Trophoblast cell (in vitro differentiated cells and primary cell): ENCODE measurements around the gene SCRT2.

ENCODE experiments used
- DNase-seq, 2 donors: peaks; one replicate each; pipeline ENCODE4 v3.0.0-alpha.2; 2016
- H2AFZ ChIP-seq: 2 replicates; pipeline ENCODE4 v1.6.1; 2013; ENCODE audit warnings: low read length, moderate library complexity, mild to moderate bottlenecking; ENCODE audit not compliant: insufficient read depth, poor library complexity
- H2AK5ac ChIP-seq: 2 replicates; pipeline ENCODE4 v1.6.1; 2013; ENCODE audit warnings: mild to moderate bottlenecking, low read length
- H2BK120ac ChIP-seq: 2 replicates; pipeline ENCODE4 v1.6.1; 2013; ENCODE audit warnings: low read length, mild to moderate bottlenecking, moderate library complexity; ENCODE audit not compliant: insufficient read depth, poor library complexity
- H2BK12ac ChIP-seq: 2 replicates; pipeline ENCODE4 v1.6.1; 2013; ENCODE audit warnings: mild to moderate bottlenecking, low read length, moderate library complexity
- H2BK5ac ChIP-seq: 2 replicates; pipeline ENCODE4 v1.6.1; 2013; ENCODE audit warnings: low read length, low read depth, moderate library complexity, mild to moderate bottlenecking; ENCODE audit not compliant: poor library complexity
- H3K14ac ChIP-seq: 2 replicates; pipeline ENCODE4 v1.6.1; 2013; ENCODE audit warnings: mild to moderate bottlenecking, low read length
- H3K18ac ChIP-seq: 2 replicates; pipeline ENCODE4 v1.6.1; 2013; ENCODE audit warnings: mild to moderate bottlenecking, low read length
- H3K23ac ChIP-seq: 2 replicates; pipeline ENCODE4 v1.6.1; 2013; ENCODE audit warnings: low read length
- H3K27ac ChIP-seq: 2 replicates; pipeline ENCODE4 v1.5.1; 2013; ENCODE audit warnings: low read depth, mild to moderate bottlenecking, inconsistent platforms, low read length, moderate library complexity
- H3K27me3 ChIP-seq: 2 replicates; pipeline ENCODE4 v1.6.1; 2013; ENCODE audit warnings: inconsistent platforms, mild to moderate bottlenecking, low read length, moderate library complexity; ENCODE audit not compliant: insufficient read depth
- H3K36me3 ChIP-seq, 2 experiments: 1 replicate in 1 of 2; 2 replicates in 1 of 2; pipeline ENCODE4 v1.6.1; 2013; ENCODE audit warnings: low read length in 2 of 2, mild to moderate bottlenecking in 2 of 2, moderate library complexity in 1 of 2; ENCODE audit not compliant: insufficient read depth in 2 of 2, control insufficient read depth in 1 of 2
- H3K4ac ChIP-seq: 2 replicates; pipeline ENCODE4 v1.6.1; 2013; ENCODE audit warnings: low read depth, mild to moderate bottlenecking, low read length, moderate library complexity
- H3K4me1 ChIP-seq, 2 experiments: 1 replicate in 1 of 2; 2 replicates in 1 of 2; pipeline ENCODE4 v1.6.1; 2013; ENCODE audit warnings: low read length in 2 of 2, mild to moderate bottlenecking in 2 of 2, moderate library complexity in 1 of 2; ENCODE audit not compliant: insufficient read depth in 2 of 2, control insufficient read depth in 1 of 2
- H3K4me2 ChIP-seq: 2 replicates; pipeline ENCODE4 v1.6.1; 2013; ENCODE audit warnings: inconsistent platforms, mild to moderate bottlenecking, low read length, moderate library complexity
- H3K4me3 ChIP-seq: 2 replicates; pipeline ENCODE4 v1.5.1; 2013; ENCODE audit warnings: mild to moderate bottlenecking, low read depth, low read length, inconsistent platforms
- H3K79me1 ChIP-seq: one replicate; pipeline ENCODE4 v1.6.1; 2013; ENCODE audit warnings: low read length
- H3K79me2 ChIP-seq: 2 replicates; pipeline ENCODE4 v1.6.1; 2013; ENCODE audit warnings: low read length, mild to moderate bottlenecking; ENCODE audit not compliant: control insufficient read depth, insufficient read depth, poor library complexity
- H3K9ac ChIP-seq: 2 replicates; pipeline ENCODE4 v1.6.1; 2013; ENCODE audit warnings: mild to moderate bottlenecking, low read length
- H3K9me3 ChIP-seq: 2 replicates; pipeline ENCODE4 v1.6.1; 2013; ENCODE audit warnings: low read depth, mild to moderate bottlenecking, control low read depth, inconsistent platforms, low read length; ENCODE audit not compliant: insufficient read depth
- H4K12ac ChIP-seq: 2 replicates; pipeline ENCODE4 v1.6.1; 2013; ENCODE audit warnings: low read depth, mild to moderate bottlenecking, low read length, moderate library complexity
- H4K8ac ChIP-seq: 2 replicates; pipeline ENCODE4 v1.6.1; 2013; ENCODE audit warnings: low read depth, mild to moderate bottlenecking, low read length, moderate library complexity
- H4K91ac ChIP-seq: one replicate; pipeline ENCODE4 v1.6.1; 2013; ENCODE audit warnings: low read depth, mild to moderate bottlenecking, low read length, moderate library complexity
- WGBS: extraction: QIAGEN DNeasy Blood & Tissue Kit; methylation state at CpG from one replicate; pipeline ENCODE4 v1.1.7; 2013; ENCODE audit warnings: missing lambda C conversion rate; ENCODE audit not compliant: insufficient read length, insufficient coverage; ENCODE audit errors: extremely low coverage; 5-methylcytosine and 5-hydroxymethylcytosine counted together

SCRT2 gene

DNA sequence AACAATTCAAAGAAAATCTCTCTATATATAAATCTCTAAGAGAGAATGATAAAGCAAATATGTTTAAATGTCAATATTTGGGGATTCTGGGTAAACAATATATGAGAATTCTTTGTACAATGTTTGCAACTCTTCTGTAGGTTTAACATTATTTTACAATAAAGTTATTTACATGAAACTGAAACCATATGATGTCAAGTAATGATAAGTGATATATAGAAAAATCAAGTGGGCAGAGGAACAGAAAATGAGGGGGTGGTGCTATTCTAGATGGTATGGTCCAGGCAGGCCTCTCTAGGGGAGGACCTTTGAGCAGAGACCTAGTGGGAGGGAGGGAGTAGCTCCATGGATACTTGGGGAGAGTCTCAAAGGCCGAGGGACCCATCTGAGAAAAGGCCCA, 16.4 kb upstream of the SCRT2 start:
- Histone ChIP-seq H3K4me1 (no peaks in the 10 kb centered on the region), H3K79me2 (no peaks in the 10 kb centered on the region), H3K36me3 (no peaks in the 10 kb centered on the region), H3K27ac (no peak overlapping the region), H3K9me3 (no peaks in the 10 kb centered on the region), H4K8ac (no peak overlapping the region), H2BK12ac (no peak overlapping the region), H3K27me3 (no peaks in the 10 kb centered on the region), H2AFZ (no peak overlapping the region), H3K79me1 (no peaks in the 10 kb centered on the region), H2BK120ac (no peak overlapping the region), H3K4me3 (no peak overlapping the region), H3K14ac (no peak overlapping the region), H4K12ac (no peak overlapping the region), H3K23ac (no peak overlapping the region), H3K18ac (no peak overlapping the region), H2AK5ac (no peak overlapping the region), H2BK5ac (no peak overlapping the region), H3K4me2 (no peak overlapping the region), H3K9ac (no peak overlapping the region), H4K91ac (no peak overlapping the region), H3K4ac (no peak overlapping the region)
- DNase-seq = no peak
- WGBS = no CpG with 5 or more reads among the region's 1 CpG

DNA sequence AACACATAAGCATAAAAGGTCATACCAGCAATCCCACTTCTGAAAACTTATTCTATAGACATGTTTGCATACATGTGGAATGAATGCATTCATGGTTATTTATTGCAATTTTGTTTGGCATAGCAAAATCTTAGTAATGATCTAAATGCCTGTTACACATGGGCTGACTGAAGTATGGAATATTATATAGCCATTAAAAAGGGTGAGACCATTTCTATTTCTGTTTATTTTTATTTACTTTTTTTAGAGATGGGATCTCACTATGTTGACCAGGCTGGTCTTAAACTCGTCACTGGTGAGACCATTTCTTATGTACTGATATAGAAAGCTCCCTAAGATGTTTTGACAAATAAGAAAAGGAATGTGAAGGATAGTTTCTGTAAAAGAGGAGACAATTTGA, 14.3 kb upstream of the SCRT2 start:
- no CpG with 5 or more reads among the region's 1 CpG for WGBS
- Histone ChIP-seq H3K27ac (no peak overlapping the region), H3K79me2 (no peaks in the 10 kb centered on the region), H3K4me1 (no peaks in the 10 kb centered on the region), H4K12ac (no peak overlapping the region), H2BK12ac (no peak overlapping the region), H2BK5ac (no peak overlapping the region), H4K91ac (no peak overlapping the region), H3K4me2 (no peak overlapping the region), H3K4me3 (no peak overlapping the region), H3K36me3 (no peaks in the 10 kb centered on the region), H3K27me3 (no peaks in the 10 kb centered on the region), H3K79me1 (no peaks in the 10 kb centered on the region), H3K4ac (no peak overlapping the region), H2BK120ac (no peak overlapping the region), H3K23ac (no peak overlapping the region), H3K9ac (no peak overlapping the region), H2AK5ac (no peak overlapping the region), H3K14ac (no peak overlapping the region), H2AFZ (no peak overlapping the region), H3K9me3 (no peaks in the 10 kb centered on the region), H4K8ac (no peak overlapping the region), H3K18ac (no peak overlapping the region)
- DNase-seq = no peak

DNA sequence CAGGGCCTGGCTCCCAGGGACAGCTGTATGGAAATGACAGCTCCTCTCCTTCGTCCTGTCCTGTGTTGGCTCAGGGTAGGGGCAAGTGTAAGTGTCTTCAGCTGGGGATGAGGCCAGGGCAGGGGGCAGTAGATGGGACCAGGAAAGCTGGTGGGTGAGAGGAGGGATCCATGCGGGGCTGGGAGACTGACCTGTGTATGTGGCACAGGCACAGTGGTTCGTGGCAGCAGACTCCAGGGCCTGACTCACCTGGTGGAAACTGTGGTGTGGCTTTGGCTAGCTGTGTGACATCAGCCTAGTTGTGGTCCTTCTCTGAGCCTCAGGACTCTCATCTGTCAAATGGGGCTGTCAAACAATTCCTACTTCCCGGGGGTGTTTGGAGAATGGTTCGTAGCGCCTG, 13.7 kb upstream of the SCRT2 start:
- no peak overlapping the region for H3K18ac ChIP-seq
- no peak overlapping the region for H3K4me3 ChIP-seq
- no peak overlapping the region for H2BK12ac ChIP-seq
- DNase-seq = no peak
- H3K4me1 ChIP-seq = no peaks in the 10 kb centered on the region
- no peaks in the 10 kb centered on the region for H3K9me3 ChIP-seq
- H3K4me2 ChIP-seq = no peak overlapping the region
- no peak overlapping the region for H3K14ac ChIP-seq
- H3K4ac ChIP-seq = no peak overlapping the region
- H3K79me1 ChIP-seq = no peaks in the 10 kb centered on the region
- H2AFZ ChIP-seq = no peak overlapping the region
- H3K23ac ChIP-seq = no peak overlapping the region
- no peak overlapping the region for H2BK120ac ChIP-seq
- H4K8ac ChIP-seq = no peak overlapping the region
- no peak overlapping the region for H4K12ac ChIP-seq
- H3K9ac ChIP-seq = no peak overlapping the region
- H3K79me2 ChIP-seq = no peaks in the 10 kb centered on the region
- H2AK5ac ChIP-seq = no peak overlapping the region
- H3K36me3 ChIP-seq = no peaks in the 10 kb centered on the region
- WGBS = no CpG with 5 or more reads among the region's 6 CpGs
- no peak overlapping the region for H2BK5ac ChIP-seq
- H3K27ac ChIP-seq = no peak overlapping the region
- no peak overlapping the region for H4K91ac ChIP-seq
- no peaks in the 10 kb centered on the region for H3K27me3 ChIP-seq

DNA sequence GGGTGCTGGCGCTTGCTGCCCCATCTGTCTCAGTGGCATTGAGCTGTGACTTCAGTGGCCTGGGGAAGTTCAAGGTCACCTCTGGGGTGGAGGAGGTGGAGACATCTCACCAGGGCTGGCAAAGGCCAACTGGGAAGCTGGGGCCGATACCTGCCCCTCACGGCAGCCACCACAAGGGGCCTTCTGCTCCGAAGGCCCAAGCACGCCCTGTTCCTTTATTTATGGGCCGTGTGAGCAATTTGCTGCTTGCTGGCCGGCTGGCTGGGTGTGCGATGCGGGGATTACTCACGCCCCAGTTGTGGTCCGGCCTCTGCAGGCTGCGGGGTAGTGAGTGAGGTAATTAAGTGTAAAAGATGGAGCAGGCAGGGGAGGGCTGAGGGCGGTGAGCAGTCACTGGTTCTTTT, 13.2 kb upstream of the SCRT2 start:
- Histone ChIP-seq H3K4ac (no peak overlapping the region), H3K36me3 (no peaks in the 10 kb centered on the region), H4K91ac (no peak overlapping the region), H4K8ac (no peak overlapping the region), H3K79me2 (no peaks in the 10 kb centered on the region), H3K4me2 (no peak overlapping the region), H3K18ac (no peak overlapping the region), H2BK120ac (no peak overlapping the region), H3K79me1 (no peaks in the 10 kb centered on the region), H3K23ac (no peak overlapping the region), H3K14ac (no peak overlapping the region), H3K27ac (no peak overlapping the region), H3K4me3 (no peak overlapping the region), H2BK12ac (no peak overlapping the region), H3K4me1 (no peaks in the 10 kb centered on the region), H2BK5ac (no peak overlapping the region), H3K27me3 (no peaks in the 10 kb centered on the region), H4K12ac (no peak overlapping the region), H3K9me3 (no peaks in the 10 kb centered on the region), H3K9ac (no peak overlapping the region), H2AFZ (no peak overlapping the region), H2AK5ac (no peak overlapping the region)
- DNase-seq = no peak
- no CpG with 5 or more reads among the region's 13 CpGs for WGBS
